Measurements from ENCODE around the gene UBTF. TPM values are rescaled to one million over a fixed set of nuclear protein-coding genes. Genes with fewer than 3 reads are reported as not detected.
A peak's percentile ranks its signal among the peaks of the same experiment; 100 is the strongest.

The UBTF gene
- total RNA-seq, 1 experiment from 2014 or later: 75.9 TPM

DNA sequence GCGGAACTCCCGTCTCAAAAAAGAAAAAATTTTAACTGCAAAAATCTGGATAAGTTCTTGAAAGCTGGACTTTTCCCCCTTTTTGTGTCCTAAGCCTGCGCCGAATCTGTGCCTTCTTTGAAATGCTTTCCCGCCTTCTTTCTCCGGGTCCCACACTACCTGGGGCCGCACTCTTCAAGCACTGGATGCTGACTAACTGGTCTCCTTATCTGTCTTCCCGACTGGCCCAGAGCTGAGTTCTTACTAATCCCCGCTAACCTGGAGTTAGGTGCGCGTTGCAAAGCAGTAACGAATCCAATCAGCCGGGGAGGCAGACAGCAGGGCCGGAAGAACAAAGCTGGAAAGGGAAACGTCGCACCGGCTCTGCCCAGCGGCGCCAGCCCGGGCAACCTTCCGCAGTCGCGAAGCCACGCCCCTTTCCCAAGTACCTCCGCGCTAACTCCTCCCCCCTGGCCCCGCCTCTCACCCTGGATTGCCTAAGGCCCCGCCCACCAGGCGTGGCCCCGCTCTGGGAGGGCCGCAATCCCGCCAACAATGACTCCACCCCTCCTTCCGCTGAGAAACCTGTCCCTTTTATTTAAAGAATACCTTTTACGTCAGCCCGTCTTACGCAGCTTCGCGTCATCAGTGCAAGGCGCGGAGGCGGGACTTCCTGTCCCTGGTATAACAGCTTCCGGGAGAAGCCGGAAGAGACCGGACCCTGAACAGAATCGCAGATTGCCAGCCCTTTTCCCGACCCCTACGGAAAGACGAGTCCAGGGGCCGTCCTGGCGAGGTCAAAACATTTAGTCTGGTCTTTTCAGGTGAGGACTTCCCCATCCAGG lies 33.0 kb downstream of the UBTF start, which contains the start of gene TMUB2 (continued):
- TF ChIP-seq ARID4B (CRISPR knock-in tag; IDR thresholded peaks at IDR 0.05; ENCODE audit: borderline replicate concordance) (0 out of 2 replicates have a peak, but pooled peaks have one; percentile 31), MYBL2 (CRISPR knock-in tag; IDR thresholded peaks at IDR 0.05) (no peak; the same call in 1 of the 2 replicates), CREM (CRISPR knock-in tag; IDR thresholded peaks at IDR 0.05) (peak; percentile 95), ATF1 (CRISPR knock-in tag; IDR thresholded peaks at IDR 0.05) (no peak), ZNF121 (CRISPR knock-in tag; IDR thresholded peaks at IDR 0.05) (peak; percentile 84), ZNF396 (CRISPR knock-in tag; IDR thresholded peaks at IDR 0.05; ENCODE audit: borderline replicate concordance) (no peak), ZNF671 (CRISPR knock-in tag; IDR thresholded peaks at IDR 0.05) (no peak), JUN (CRISPR knock-in tag; IDR thresholded peaks at IDR 0.05) (no peak), ATF6 (CRISPR knock-in tag; IDR thresholded peaks at IDR 0.05) (no peak), FOXP1 (CRISPR knock-in tag; IDR thresholded peaks at IDR 0.05; ENCODE audit: borderline replicate concordance) (no peak; the same call in 1 of the 2 replicates), ZBTB21 (CRISPR knock-in tag; IDR thresholded peaks at IDR 0.05; ENCODE audit: borderline replicate concordance) (peak; percentile 99), SP1 (CRISPR knock-in tag; conservative IDR thresholded peaks at IDR 0.05) (peak; percentile 96)

DNA sequence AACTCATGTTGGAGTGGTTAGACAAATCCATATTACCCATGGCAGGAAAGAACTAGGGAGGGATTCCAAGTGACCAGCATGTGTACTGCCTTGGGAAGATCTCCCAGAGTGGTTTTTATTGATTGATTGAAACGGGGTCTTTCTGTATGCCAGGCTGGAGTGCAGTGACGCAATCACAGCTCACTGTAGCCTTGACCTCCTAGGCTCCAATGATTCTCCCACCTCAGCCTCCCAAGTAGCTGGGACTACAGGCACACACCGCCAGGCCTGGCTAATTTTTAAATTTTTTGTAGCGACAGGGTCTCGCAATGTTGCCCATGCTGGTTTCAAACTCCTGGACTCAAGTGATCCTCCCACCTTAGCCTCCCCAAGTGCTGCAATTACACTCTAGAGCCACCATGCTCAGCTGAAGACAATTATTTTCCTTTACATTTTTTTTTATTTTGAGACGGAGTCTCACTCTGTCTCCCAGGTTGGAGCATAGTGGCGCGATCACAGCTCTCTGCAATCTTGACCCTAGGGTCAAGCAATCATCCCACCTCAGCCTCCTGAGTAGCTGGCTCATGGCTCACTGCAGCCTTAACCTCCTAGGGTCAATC lies 35.2 kb downstream of the UBTF start:
- Mint-ChIP-seq H3K9me3 (peaks cover 6% of the 10 kb centered on the region), H3K4me1 (peaks cover 14% of the 10 kb centered on the region), H3K4me3 (no peak overlapping the region), H3K36me3 (peaks cover 24% of the 10 kb centered on the region), H3K27me3 (ENCODE audit: low read depth) (no peaks in the 10 kb centered on the region), H3K27ac (no peak overlapping the region)
- no peak for ATAC-seq
- no peak for DNase-seq (ENCODE audit: low spot score)
- POLR2A ChIA-PET: interaction anchor here (1.2 kb wide), 1 partner anchor 26 kb away, joined by 3 read pairs; no protein-coding TSS in a partner anchor
- CTCF ChIA-PET: interaction anchor here (0.7 to 4.3 kb wide), 4 partner anchors 13 to 33 kb away, joined by 3 to 31 read pairs (median 9); partner anchors contain the start of gene ASB16
- TF ChIP-seq OVOL2 (CRISPR knock-in tag; IDR thresholded peaks at IDR 0.05; ENCODE audit: borderline replicate concordance): no peak
- no peak for TF ChIP-seq HMGXB4 (CRISPR knock-in tag; IDR thresholded peaks at IDR 0.05)
- TF ChIP-seq ATF6 (CRISPR knock-in tag; IDR thresholded peaks at IDR 0.05): no peak
- TF ChIP-seq ARID4B (CRISPR knock-in tag; IDR thresholded peaks at IDR 0.05; ENCODE audit: borderline replicate concordance): no peak
- TF ChIP-seq JUN (CRISPR knock-in tag; IDR thresholded peaks at IDR 0.05): no peak
- TF ChIP-seq, protein P1, sequence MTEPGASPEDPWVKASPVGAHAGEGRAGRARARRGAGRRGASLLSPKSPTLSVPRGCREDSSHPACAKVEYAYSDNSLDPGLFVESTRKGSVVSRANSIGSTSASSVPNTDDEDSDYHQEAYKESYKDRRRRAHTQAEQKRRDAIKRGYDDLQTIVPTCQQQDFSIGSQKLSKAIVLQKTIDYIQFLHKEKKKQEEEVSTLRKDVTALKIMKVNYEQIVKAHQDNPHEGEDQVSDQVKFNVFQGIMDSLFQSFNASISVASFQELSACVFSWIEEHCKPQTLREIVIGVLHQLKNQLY (CRISPR knock-in tag; IDR thresholded peaks at IDR 0.05): no peak
